Activated T-cell treated with anti-CD3 and anti-CD28 coated beads, Interleukin-2, amount 50 U/mL, for 1 hour (primary cell): Measurements from ENCODE around the gene NAT14.
"Not testable (repeated sequence)": the region's sequence is repeated elsewhere in the genome, so short reads cannot be mapped to it uniquely, and the experiment has no call there.

ENCODE experiments used
- DNase-seq: peaks from one replicate; pipeline ENCODE4 v3.0.0-alpha.2; 2020

Gene NAT14

DNA sequence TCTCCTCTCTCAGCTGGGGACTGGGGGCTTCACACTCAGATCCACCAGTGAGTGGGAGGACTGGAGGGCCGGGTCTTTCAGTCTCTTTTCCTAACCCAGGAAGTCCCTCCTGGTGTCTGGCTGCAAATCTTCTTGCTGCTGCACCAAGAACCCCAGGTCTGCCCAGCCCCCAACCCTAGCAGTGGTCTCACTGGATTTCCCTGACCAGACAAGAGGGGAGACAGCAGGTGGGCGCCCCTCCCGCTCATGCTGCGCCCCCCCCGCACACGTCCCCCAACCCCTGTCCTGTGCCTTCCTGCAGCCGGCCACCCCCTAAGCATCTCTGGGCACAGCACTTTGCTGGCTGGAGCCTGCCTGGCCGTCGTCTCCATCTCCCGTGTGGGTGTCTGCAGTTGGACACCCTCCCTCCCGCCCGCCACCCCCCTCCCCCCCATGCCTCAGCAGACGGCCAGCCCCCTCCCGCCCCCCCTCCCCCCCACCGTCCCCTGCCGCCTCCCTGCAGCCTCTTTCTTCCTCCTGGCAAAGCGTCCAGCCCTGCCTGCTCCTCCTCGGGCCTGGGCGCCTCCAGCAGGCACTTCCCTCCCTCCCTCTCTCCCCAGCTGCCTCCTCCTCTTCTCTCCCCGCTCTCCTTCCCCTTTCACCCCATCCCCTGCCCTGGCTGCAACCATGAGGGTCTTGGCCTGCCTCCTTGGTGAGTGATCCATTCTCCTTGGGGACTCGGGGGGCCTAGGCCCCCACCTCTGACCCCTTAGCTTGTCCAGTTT is 3.1 kb downstream of the NAT14 start, which contains the start of gene SSC5D:
TSS of gene SSC5D (plus strand) at position 513 of the 764 bp plus-strand sequence. CDS start at position 667, 154 bp downstream.
- no peak for DNase-seq

DNA sequence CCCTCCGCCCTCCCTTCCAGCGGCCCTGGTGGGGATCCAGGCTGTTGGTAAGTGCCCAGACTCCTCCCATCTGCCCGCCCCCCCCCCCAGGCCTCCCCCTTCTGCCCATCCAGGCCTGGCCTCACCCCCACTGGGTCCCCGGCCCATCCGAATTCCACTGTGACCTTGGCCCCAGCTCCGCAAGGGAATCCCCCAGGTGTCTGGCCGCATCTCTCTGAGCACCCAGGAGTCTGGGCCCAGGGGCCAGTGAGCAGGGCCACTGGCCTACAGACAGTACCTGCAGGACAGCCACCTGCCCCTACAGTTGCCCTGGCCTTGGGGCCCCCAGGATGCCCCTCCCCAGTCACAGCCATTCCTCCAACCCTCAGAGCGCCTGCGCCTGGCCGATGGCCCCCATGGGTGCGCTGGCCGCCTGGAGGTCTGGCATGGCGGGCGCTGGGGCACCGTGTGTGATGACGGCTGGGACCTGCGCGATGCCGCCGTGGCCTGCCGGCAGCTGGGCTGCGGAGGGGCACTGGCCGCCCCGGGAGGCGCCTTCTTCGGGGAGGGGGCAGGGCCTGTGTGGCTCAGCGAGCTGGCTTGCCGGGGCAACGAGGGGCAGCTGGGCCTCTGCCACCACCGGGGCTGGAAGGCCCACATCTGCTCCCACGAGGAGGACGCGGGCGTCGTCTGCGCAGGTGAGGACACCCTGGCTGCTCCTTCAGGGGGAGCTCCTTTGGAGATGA is 4.2 kb downstream of the NAT14 start:
- DNase-seq = no peak

DNA sequence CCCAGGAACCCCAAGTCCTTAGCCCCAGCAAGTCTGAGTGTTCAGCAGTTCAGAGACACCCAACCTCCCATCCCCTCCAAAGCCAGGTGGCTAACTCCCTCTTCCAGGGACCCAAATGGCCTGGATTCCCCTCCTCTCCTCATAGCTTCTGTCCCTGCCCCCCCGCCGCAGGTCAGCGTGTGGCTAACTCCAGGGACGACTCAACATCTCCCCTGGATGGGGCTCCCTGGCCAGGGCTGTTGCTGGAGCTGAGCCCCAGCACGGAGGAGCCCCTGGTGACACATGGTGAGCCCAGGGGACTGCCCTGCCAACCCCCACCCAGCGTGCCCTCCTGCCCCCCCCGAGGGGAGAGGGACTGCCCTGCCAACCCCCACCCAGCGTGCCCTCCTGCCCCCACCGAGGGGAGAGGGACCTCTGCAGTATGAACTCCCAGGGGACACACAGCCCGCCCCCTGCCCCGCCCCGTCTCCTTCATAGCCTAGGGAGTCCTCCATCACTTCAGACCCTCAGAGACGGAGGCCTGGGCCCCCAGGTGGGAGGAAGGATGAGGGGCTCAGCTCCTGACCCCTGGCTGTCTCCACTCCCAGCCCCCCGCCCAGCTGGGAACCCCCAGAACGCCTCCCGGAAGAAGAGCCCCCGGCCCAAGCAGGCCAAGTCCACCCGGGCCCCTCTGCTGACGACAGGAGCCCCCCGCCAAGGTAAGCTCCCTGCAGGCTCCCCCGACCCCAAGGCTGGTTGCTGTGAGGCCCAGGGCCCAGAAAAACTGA is 4.9 kb downstream of the NAT14 start:
- DNase-seq = no peak

DNA sequence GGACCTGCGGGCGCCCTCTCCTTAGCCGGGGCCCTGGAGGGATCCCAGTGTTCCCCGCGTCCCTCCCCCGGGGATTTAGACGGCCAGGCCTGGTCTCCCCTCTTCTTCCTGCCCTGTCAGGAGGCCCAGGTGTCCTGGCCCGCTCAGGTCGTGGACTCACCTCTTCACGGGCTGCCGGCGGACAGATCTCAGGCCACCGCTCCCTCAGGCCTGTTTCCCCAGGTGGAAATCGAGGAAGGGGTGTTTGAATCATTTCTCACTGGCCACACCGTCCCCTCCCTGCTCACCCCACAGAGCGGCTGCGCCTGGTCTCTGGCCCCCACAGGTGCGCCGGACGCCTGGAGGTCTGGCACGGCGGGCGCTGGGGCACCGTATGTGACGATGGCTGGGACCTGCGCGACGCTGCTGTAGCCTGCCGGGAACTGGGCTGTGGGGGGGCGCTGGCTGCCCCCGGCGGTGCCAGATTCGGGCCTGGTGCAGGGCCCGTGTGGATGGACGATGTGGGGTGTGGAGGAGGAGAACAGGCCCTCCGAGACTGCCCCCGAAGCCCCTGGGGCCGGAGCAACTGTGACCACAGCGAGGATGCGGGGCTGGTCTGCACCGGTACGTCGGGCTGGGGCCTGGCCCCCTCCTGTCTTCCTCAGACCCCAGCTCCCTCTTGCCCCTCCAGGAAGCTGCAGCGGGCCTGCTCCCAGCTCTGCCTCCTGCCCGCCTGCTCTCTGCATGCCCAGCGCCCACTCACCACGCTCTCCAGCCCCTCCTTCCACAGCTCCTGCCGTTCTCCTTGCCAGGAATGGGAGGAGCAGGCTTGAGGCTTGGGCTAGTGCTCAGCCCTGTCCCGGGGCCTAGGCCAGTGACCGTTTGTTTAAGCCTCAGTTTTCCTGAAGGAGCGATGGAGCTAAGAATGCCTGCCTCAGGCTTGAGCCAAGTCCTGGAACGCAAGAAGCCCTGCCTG is 5.8 kb downstream of the NAT14 start:
- no peak for DNase-seq

DNA sequence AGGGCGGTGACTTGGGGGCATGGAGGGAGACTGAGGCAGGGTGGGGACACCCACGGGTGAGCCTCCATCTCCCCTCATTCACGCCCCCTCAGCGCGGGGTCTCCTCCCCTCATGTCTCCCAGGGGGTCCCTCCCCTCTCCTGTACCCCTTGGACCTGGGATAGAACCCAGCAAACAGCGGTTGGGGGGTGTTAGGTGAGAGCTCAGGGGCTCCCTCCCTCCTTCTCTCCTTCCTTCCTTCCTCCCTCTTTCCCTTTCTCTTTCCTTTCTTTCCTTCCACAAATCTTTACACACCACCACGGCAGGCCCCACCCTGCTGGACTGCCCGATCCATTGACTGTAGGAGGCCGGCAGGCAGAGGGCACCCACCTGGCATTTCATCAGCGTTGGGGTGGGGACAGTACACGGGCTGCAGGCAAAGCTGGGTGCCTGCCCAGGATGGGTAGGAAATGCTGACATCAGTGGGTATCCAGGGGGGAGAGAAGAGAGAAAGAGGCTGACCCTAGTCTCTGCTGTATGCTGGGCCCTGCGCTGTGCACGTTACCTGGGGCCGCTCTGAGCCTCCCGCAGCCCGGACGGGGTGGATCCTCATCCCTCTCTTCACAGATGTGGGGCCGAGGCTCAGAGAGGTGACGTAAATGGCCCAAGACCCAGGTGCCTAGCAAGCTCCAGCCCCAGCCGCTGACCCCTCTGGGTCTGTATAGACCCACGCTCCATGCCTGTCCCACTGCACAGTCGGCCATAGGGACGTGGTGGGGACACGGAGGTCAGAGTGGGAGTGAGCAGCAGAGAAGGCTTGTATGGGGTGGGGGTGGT is 6.8 kb downstream of the NAT14 start:
- DNase-seq = no peak

DNA sequence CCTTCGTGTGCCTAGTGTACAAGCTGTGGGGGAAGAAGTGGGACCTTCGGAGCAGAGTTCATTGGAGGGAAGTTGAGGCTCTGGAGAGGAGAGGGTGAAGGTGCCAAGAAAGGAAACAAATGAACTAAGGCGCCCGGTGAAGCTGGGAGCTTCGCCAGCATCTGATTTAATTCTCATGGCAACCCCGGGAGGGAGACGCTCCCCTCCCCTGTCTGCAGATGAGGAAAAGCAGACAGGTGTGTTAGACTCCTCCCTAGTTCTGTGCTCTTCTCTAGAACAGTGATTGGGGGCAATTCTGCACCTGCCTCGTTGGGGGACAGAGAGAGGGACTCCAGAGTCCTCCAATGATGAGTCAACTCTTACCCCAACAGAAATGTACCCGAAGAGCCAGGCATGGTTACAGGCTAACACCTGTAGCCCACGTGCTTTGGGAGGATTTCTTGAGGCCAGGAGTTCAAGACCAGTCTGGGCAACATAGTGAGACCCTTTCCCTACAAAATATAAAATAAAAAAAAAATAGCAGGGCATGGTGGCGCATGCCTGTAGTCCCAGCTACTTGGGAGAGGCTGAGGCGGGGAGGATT is 7.5 kb downstream of the NAT14 start:
- no peak for DNase-seq

DNA sequence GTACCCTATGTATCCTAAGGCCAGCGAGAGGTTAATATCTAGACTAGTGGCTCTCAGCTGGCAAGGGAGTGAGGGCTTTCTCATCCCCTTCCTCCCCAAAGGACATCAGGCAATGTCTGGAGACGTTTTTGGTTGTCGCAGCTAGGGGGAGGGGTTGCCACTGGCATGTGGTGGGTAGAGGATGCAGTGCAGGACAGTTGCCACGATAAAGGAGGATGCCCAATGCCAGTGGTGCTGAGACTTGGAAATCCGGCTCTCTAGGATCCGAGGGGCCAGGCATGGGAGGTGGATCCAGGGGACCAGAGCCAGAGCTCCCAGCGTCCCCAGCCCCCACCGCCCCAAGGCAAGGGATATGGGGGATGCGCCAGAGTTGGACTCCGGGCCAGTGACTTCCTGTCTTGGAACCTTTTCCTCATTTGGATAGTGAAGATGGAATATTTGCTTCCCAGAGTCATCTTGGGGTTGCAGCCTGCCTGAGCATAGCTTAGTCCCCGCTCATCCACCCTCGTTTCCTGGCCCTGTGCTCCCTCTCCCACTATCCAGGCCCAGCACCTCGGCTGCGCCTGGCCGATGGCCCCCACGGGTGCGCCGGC is 8.2 kb downstream of the NAT14 start:
- DNase-seq = no peak

DNA sequence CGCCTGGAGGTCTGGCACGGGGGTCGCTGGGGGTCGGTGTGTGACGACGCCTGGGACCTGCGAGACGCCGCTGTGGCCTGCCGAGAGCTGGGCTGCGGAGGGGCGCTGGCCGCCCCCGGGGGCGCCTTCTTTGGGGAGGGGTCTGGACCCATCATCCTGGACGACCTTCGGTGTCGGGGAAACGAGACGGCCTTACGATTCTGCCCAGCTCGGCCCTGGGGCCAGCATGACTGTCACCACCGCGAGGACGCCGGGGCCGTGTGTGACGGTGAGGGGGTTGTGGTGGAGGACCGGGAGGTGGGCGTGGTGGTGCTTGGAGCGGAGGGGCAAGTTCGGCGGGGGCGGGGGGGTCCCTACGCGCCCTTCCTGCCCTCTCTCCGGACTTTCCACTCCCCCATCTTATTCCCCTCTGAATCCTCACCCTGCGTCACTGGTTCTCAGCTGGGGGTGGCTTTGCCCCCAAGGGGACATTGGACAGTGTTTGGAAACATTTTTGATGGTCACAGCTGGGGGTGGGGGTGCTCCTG is 8.7 kb downstream of the NAT14 start:
- no peak for DNase-seq

DNA sequence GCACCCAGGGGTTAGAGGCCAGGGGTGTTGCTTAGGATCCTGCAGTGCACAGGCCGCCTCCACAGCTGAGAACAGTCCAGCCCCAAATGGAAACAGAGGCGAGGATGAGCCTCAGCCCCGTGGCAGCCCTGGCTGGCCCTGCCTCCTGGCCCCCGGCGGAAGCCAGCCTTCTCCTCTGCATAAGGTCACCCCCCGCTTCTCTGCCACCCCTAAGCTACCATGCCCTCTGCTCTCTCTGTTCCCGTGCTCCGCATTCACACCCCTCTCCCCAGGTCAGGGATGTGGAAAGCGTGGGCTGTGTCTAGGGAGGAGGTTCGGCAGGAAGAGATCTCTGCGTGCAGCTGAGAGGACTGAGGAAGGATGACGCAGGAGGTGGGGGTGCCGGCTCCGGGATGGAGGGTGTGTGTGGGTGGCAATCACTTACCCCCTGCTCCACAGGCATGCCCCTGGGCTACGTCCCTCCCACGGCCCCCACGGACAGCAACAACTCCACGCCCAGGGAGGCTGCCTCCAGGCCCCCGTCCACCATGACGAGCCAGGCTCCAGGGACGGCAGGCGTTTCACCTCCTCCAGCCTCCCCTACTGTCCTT is 9.3 kb downstream of the NAT14 start:
- no peak for DNase-seq

DNA sequence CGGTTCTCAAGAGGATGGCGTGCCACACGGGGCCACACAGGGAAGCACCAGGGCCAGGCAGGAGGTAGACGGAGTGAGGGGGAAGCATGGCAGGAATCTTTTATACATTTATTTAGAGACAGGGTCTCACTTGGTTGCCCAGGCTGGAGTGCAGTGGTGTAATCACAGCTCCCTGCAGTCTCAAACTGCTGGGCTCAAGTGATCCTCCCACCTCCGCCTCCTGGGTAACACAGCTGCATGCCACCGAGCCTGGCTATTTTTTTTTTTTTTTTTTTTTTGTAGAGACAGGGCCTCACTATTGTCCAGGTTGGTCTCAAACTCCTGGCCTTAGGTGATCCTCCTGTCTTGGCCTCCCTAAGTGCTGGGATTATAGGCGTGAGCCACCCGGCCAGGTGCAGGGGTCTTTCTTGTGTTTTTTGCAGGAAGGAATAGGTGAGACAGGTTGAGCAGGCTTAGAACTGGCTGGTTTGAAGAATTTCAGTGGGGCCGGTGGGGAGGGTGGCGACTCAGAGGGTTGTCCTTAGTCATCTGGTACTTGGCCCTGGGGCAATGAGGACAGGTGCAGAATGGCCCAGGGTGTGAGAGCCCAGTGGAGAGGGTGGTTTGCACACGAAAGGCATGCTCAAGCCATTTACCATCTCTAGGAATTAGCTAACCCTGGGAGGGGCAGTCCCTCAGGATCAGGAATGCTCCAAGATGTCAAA is 10.8 kb downstream of the NAT14 start:
- DNase-seq = no peak

DNA sequence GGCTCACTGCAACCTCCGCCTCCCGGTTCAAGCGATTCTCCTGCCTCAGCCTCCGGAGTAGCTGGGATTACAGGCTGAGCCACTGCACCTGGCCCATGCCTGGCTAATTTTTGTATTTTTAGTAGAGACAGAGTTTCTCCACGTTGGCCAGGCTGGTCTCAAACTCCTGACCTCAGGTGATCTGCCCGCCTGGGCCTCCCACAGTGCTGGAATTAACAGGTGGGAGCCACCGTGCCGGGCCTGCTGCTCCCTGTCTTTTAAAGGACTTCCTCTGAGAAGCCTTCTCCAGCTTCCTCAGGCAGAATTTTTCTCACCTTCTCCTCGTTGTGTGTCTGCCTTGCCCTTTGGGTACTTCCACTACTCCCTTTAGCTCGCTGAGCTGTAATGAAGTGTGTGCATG is 11.8 kb downstream of the NAT14 start:
- DNase-seq = not testable (repeated sequence)

DNA sequence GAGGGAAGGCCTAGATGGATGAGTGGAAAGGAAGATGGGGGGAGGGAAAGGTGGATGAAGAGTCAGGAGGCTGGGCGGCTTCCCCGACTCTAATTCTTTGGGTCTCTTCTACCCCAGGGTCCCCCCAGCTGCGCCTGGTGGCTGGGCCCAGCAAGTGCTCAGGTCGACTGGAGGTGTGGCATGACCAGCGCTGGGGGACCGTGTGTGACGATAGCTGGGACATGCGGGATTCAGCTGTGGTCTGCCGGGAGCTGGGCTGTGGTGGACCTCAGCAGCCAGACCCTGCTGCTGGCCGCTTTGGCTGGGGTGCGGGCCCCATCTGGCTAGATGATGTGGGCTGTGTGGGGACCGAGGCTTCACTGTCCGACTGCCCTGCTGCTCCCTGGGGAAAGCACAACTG is 12.8 kb downstream of the NAT14 start:
- no peak for DNase-seq

DNA sequence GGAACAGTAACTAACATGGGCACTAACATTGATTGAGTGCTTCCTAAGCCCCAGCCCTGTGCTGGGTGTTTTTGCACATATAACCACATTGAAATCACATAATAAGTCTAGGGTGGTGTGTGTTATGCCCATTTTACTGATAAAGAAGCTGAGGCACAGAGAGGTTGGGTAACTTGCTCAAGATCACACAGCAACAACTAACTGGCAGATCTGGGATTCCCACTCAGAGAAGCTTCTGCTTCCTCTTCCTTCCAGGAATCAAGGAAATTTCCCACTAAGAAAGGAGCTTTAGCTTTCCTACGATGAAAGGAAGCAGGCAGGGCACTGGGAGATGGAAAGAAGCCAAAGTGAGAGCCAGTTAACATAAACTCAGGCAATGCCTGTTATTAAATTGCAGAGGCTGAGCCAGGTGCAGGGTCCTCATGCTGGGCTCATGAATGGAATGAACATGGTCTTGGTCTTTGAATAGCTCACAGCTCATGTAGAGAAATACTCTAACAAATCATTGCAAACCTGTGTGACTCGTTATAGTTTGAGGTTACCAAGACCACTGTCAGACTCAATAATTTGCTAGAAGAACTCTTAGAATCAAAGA is 13.4 kb downstream of the NAT14 start:
- no peak for DNase-seq

DNA sequence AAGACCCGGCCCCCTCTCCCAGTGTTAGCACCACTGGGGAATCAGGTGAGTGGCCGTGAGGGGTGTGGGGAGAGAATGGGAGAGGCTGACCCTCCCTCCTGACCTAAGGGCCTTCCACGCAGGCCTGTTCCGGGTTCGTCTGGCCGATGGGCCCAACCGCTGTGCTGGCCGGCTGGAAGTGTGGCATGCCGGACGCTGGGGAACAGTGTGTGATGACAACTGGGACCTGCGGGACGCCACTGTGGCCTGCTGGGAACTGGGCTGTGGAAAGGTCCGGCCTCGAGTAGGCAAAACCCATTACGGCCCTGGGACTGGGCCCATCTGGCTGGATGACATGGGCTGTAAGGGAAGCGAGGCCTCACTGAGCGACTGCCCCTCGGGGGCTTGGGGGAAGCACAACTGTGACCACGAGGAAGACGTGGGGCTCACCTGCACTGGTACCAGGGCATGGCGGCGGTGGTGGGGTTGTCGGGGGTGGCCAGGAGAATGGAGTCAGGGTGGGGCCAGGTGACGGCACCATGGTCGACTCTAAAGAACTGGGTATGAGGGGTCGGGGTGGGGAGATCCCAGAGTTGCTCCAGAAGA is 15.5 kb downstream of the NAT14 start:
- no peak for DNase-seq

DNA sequence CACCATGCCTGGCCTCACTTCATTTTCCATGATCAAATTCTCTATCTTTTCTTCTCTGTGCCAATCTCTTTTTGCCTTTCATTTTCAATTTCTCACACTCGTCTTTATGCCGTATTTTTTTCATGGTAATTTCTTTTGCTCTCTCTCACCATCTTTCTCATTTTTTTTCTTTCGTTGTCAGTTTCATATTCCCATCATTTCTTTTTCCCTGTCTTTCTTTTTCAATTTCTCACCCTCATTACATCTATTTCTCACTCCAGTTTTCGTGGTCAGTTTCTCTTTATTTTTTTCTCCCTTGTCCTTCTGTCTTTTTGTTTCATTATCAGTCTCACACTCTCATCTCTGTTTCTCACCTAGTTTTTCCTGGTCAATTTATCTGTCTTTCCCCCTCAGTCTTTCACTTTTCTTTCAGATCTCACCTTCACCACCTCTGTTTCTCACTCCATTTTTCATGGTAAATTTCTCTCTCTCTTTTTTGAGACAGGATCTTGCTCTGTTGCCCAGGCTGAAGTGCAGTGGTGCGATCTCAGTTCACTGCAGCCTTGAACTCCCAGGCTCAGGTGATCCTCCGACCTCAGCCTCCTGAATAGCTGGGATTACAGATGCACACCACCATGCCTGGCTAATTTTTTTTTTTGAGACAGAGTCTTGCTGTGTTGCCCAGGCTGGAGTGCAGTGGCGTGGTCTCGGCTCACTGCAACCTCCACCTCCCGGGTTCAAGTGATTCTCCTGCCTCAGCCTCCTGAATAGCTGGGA is 17.4 kb downstream of the NAT14 start:
- DNase-seq = no peak

DNA sequence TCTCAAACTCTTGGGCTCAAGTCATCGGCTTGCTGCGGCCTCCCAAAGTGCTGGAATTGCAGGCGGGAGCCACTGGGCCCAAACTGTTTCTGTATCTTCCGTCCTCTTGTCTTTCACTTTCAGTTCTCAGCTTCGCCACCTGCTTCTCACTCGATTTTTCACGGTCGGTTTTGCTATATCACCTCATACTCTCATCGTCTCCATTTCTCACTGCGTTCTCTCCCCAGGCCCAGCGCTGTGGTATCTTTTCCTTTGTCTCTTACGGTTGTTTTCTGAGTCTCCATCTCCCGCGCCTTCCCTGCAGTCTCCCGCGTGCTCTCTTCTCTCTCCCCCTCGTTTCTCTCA is 18.1 kb downstream of the NAT14 start:
- no peak for DNase-seq

DNA sequence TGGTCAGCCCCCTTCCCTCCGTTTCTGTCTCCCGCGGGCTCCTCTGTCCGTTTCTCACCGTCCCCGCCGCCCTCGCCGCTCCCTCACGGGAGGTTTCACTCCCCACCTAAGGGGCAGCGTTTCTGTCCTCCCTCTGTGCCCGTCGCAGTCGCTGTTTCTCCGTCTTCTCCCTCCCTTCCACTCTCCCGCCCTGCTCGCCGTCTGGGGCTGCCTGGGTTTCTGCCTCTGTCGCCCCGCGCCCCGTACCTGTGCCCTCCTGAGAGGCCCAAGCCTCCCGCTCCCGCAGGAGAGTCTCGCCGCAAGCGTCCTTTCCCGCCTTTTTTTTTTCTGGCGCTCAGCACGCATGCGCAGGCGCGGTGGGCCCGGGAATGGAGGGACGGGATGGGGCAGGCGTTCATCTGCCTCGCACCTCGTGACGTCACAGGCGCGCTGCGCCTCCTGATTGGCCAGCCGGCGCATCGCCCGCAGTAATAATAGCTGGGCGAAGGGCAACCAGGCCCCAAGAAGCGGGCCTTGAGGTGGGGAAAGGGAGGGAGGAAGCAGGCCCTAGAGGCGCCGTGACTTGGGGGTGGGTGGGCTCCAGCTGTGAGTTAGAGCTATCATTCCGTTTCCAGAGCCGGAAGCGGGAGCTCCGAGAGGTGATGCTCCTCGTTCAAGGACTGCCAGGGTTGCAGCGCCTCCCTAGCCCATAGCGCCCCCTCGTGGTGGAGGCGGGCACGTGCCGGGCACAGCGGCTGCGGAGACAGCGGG is 18.7 kb downstream of the NAT14 start:
- DNase-seq = peak; percentile 97
